Liver (tissue), 3 donors: Measurements from ENCODE around the gene RTL10.

Experiments
- RAD21 ChIP-seq, 2 donors: IDR thresholded peaks; 2 replicates each; pipeline ENCODE4 v1.6.1; 2016; ENCODE audit warnings: antibody characterized with exemption in 2 of 2, mild to moderate bottlenecking in 2 of 2
- TF ChIP-seq, protein P1 (sequence below): fragments of 150-350 bp; IDR thresholded peaks from 2 replicates; pipeline ENCODE4 v1.5.1; 2017; ENCODE audit warnings: improper control_type of control experiment, low read depth, low read length; ENCODE audit not compliant: missing input control
- donor health status: healthy.
- donor health status: healthy.

GRCh38 chr22:19806213-19807160 is 48.2 kb downstream of the RTL10 start:
- TF ChIP-seq, protein P1, sequence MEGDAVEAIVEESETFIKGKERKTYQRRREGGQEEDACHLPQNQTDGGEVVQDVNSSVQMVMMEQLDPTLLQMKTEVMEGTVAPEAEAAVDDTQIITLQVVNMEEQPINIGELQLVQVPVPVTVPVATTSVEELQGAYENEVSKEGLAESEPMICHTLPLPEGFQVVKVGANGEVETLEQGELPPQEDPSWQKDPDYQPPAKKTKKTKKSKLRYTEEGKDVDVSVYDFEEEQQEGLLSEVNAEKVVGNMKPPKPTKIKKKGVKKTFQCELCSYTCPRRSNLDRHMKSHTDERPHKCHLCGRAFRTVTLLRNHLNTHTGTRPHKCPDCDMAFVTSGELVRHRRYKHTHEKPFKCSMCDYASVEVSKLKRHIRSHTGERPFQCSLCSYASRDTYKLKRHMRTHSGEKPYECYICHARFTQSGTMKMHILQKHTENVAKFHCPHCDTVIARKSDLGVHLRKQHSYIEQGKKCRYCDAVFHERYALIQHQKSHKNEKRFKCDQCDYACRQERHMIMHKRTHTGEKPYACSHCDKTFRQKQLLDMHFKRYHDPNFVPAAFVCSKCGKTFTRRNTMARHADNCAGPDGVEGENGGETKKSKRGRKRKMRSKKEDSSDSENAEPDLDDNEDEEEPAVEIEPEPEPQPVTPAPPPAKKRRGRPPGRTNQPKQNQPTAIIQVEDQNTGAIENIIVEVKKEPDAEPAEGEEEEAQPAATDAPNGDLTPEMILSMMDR, result no peak
- no peak for TF ChIP-seq RAD21 (IDR thresholded peaks at IDR 0.05)
